ENCODE data around the gene LY6G6D. TPM values are rescaled to one million over a fixed set of nuclear protein-coding genes. Genes with fewer than 3 reads are reported as not detected.

The LY6G6D gene
- total and polyA plus RNA-seq, 2 of the 13 experiments (the other 11 are each of a cell fraction or from before 2014, with no cell fraction given): not detected

GRCh38 chr6:31722173-31722572 is 7.0 kb downstream of the LY6G6D start:
- Histone ChIP-seq H3K9me3 (ENCODE audit: low read length) (no peaks in the 10 kb centered on the region), H3K4me2 (ENCODE audit: low read depth, low read length) (no peak overlapping the region), H3K9ac (ENCODE audit: insufficient read depth, low read depth, low read length) (no peak overlapping the region), H3K27ac (ENCODE audit: extremely low read length, insufficient read depth, low read length) (no peak overlapping the region), H3K27me3 (ENCODE audit: control insufficient read depth in 1 of 2, insufficient read depth in 2 of 2, low read length in 2 of 2) (peaks cover 3 to 35% of the 10 kb centered on the region in 2 experiments; a peak in 4 of 5 replicates), H3K4me3 (replicated peaks in 1 of 3; ENCODE audit: insufficient read depth in 1 of 3, low read depth in 2 of 3, low read length in 3 of 3) (no peak overlapping the region), H4K20me1 (ENCODE audit: insufficient read depth, low read length) (no peaks in the 10 kb centered on the region), H3K4me1 (ENCODE audit: insufficient read depth, low read length) (peaks cover 8% of the 10 kb centered on the region), H3K79me2 (ENCODE audit: insufficient read depth, low read length) (no peaks in the 10 kb centered on the region), H2AFZ (ENCODE audit: low read length) (no peak overlapping the region), H3K36me3 (replicated peaks in 1 of 2; ENCODE audit: control insufficient read depth in 1 of 2, insufficient read depth in 2 of 2, low read length in 2 of 2) (peaks cover 0 to 2% of the 10 kb centered on the region in 2 experiments; a peak in 2 of 5 replicates)
- ATAC-seq: no peak
- no TSS peak for BruUV-seq (replicated peaks)
- no peak for FAIRE-seq
- WGBS (ENCODE audit: low lambda C conversion rate): 63% methylated on average over 3 of the region's 3 CpGs
- no peak for TF ChIP-seq POLR2G (IDR thresholded peaks at IDR 0.05; ENCODE audit: low read depth, low read length)
- TF ChIP-seq ZNF781 (CRISPR knock-in tag; IDR thresholded peaks at IDR 0.05; ENCODE audit: borderline replicate concordance, not compliant biosample characterization): no peak
- in situ Hi-C loops (cut with HindIII; ENCODE audit: extremely low pct_ligation_motif_present, low pct_unique_long_range_greater_than_20kb): no loop called here
- intact Hi-C loops (cut with micrococcal nuclease; ENCODE audit: unreplicated experiment): no loop called here
- DNase-seq (ENCODE audit: low spot score): no peak
- ChIA-PET CTCF (ENCODE audit: low intra/inter-chr PET ratio, low total read pairs) (no interaction called here), POLR2A (interaction anchor here (3.4 kb wide), 1 partner anchor 105 kb away, joined by 12 read pairs; the partner anchor contains the start of gene HSPA1B)

GRCh38 chr6:31723245-31723979 is 8.3 kb downstream of the LY6G6D start, which contains the start of gene MPIG6B:
MPIG6B (plus strand) TSS chr6:31723373; CDS start chr6:31723384, 11 bp downstream.
- WGBS (ENCODE audit: low lambda C conversion rate): 69% methylated on average over 46 of the region's 46 CpGs
- Histone ChIP-seq H3K9me3 (ENCODE audit: low read length) (no peaks in the 10 kb centered on the region), H3K9ac (ENCODE audit: insufficient read depth, low read depth, low read length) (no peak within 1 kb of the TSS), H3K27me3 (ENCODE audit: control insufficient read depth in 1 of 2, insufficient read depth in 2 of 2, low read length in 2 of 2) (peaks cover 2 to 35% of the 10 kb centered on the region in 2 experiments; a peak in 4 of 5 replicates), H3K4me3 (replicated peaks in 1 of 3; ENCODE audit: insufficient read depth in 1 of 3, low read depth in 2 of 3, low read length in 3 of 3) (no peak within 1 kb of the TSS), H3K4me2 (ENCODE audit: low read depth, low read length) (no peak within 1 kb of the TSS), H4K20me1 (ENCODE audit: insufficient read depth, low read length) (no peaks in the 10 kb centered on the region), H3K36me3 (replicated peaks in 1 of 2; ENCODE audit: control insufficient read depth in 1 of 2, insufficient read depth in 2 of 2, low read length in 2 of 2) (peaks cover 0 to 5% of the 10 kb centered on the region in 2 experiments; a peak in 2 of 5 replicates), H3K27ac (ENCODE audit: extremely low read length, insufficient read depth, low read length) (no peak within 1 kb of the TSS), H3K79me2 (ENCODE audit: insufficient read depth, low read length) (no peaks in the 10 kb centered on the region), H3K4me1 (ENCODE audit: insufficient read depth, low read length) (no peaks in the 10 kb centered on the region), H2AFZ (ENCODE audit: low read length) (no peak within 1 kb of the TSS)
- DNase-seq (ENCODE audit: low spot score): no peak
- in situ Hi-C loops (cut with HindIII; ENCODE audit: extremely low pct_ligation_motif_present, low pct_unique_long_range_greater_than_20kb): no loop called here
- FAIRE-seq: no peak
- ChIA-PET CTCF (ENCODE audit: low intra/inter-chr PET ratio, low total read pairs) (no interaction called here), POLR2A (interaction anchor here (0.7 to 3.4 kb wide), 7 partner anchors 8 to 111 kb away, joined by 3 to 20 read pairs (median 5); partner anchors contain the start of genes ABHD16A, CLIC1, HSPA1B and LY6G6D)
- intact Hi-C loops (cut with micrococcal nuclease; ENCODE audit: unreplicated experiment): no loop called here
- BruUV-seq (replicated peaks): no TSS peak
- ATAC-seq: peak; percentile 7
- peak; percentile 78 for TF ChIP-seq AGO2 (optimal IDR thresholded peaks at IDR 0.05; ENCODE audit: low read depth, low read length)
- no peak for TF ChIP-seq ZNF773 (CRISPR knock-in tag; IDR thresholded peaks at IDR 0.05; ENCODE audit: borderline replicate concordance)
- TF ChIP-seq ZNF772 (CRISPR knock-in tag; IDR thresholded peaks at IDR 0.05): no peak
- no peak for TF ChIP-seq SMARCC2 (IDR thresholded peaks at IDR 0.05)
- TF ChIP-seq RBFOX2 (IDR thresholded peaks at IDR 0.05; ENCODE audit: low read depth, low read length): 0 out of 2 replicates have a peak, but pooled peaks have one; percentile 15
- no peak for TF ChIP-seq ZHX2 (IDR thresholded peaks at IDR 0.05; ENCODE audit: low read depth)
- TF ChIP-seq ZHX2 (CRISPR knock-in tag; IDR thresholded peaks at IDR 0.05; ENCODE audit: borderline replicate concordance): no peak
- no peak for TF ChIP-seq ZBTB7B (CRISPR knock-in tag; IDR thresholded peaks at IDR 0.05)

Measured in HepG2 (cell line).